Retinal pigment epithelial cell (primary cell): Measurements from ENCODE around the gene ZSCAN10.

Experiments used
- DNase-seq: peaks from one replicate; pipeline ENCODE4 v3.0.0-alpha.2; 2010; ENCODE audit warnings: low read depth
- H3K4me3 ChIP-seq: 2 replicates; pipeline ENCODE4 v1.5.1; 2011; ENCODE audit warnings: mild to moderate bottlenecking, low read length, control low read depth, moderate library complexity
- CTCF ChIP-seq: conservative IDR thresholded peaks from 2 replicates; pipeline ENCODE4 v1.5.1; 2011; ENCODE audit warnings: low read depth, low read length, control low read depth, inconsistent platforms

ZSCAN10 gene

GRCh38 chr16:3121851-3122467 lies 22.9 kb upstream of the ZSCAN10 start:
- TF ChIP-seq CTCF: no peak
- DNase-seq: no peak

DNA sequence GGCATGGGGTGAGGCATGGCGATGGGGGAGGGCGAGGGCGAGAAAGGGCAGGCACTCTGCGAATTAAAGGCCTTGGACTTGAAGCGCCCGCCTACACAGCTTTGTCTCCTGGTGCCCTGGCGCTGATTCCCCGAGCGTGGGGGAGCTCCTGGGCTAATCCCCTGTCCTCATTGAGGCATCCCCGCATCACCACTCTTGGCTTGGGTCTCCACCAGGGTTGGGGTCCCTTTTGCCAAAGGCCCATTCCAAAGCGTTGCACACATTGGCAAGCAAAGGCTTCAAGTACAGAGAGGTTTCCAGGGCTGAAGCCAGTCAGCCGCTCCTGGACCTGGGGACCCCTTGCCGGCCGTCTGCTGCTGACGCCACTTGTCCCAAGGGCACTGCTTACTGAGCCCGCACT lies 21.3 kb upstream of the ZSCAN10 start:
- no peak for TF ChIP-seq CTCF
- H3K4me3 ChIP-seq: no peak overlapping the region
- no peak for DNase-seq

More at GRCh38 chr16:3121851-3122467, 22.9 kb upstream of the ZSCAN10 start:
- no peak overlapping the region for H3K4me3 ChIP-seq

DNA sequence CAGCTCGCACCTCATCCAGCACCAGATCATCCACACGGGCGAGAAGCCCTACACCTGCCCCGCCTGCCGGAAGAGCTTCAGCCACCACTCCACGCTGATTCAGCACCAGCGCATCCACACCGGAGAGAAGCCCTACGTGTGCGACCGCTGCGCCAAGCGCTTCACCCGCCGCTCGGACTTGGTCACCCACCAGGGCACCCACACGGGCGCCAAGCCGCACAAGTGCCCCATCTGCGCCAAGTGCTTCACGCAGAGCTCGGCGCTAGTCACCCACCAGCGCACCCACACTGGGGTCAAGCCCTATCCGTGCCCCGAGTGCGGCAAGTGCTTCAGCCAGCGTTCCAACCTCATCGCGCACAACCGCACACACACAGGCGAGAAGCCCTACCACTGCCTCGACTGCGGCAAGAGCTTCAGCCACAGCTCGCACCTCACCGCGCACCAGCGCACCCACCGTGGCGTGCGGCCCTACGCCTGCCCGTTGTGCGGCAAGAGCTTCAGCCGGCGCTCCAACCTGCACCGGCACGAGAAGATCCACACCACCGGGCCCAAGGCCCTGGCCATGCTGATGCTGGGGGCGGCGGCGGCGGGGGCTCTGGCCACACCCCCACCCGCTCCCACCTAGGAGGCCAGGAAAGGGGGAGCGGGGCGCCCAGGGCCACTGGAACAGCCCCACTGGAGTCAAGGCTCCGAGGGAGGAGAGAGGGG lies 20.8 kb upstream of the ZSCAN10 start:
- DNase-seq: no peak
- no peak for TF ChIP-seq CTCF
- H3K4me3 ChIP-seq: no peak overlapping the region

GRCh38 chr16:3119286-3119685 lies 20.2 kb upstream of the ZSCAN10 start:
- H3K4me3 ChIP-seq: no peak overlapping the region
- no peak for DNase-seq
- TF ChIP-seq CTCF: no peak

DNA sequence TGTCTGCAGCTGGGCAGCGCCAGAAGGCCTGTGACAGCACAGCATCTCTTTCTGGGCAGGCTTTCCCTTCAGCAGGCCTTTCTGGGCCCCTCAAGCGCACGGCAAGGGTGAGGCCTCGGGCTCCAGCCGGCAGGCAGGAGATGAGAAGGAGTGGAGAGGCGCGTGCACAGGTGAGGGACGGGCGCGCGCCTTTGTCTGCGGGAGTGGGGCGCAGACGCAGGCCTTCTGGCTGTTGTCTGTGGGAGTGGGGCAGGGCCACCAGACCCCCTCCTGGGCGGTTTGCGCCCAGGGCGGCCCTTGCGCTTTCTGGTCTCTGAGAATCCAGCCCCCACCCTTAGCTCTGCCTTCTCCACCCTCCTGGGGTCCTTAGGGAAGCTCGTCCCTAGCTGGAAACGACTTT lies 19.8 kb upstream of the ZSCAN10 start:
- H3K4me3 ChIP-seq: no peak overlapping the region
- no peak for TF ChIP-seq CTCF
- DNase-seq: no peak

- DNase-seq: no peak
- no peak for TF ChIP-seq CTCF
- H3K4me3 ChIP-seq: no peak overlapping the region
These were observed 19.2 kb upstream of the ZSCAN10 start for GRCh38 chr16:3118204-3118790.

DNA sequence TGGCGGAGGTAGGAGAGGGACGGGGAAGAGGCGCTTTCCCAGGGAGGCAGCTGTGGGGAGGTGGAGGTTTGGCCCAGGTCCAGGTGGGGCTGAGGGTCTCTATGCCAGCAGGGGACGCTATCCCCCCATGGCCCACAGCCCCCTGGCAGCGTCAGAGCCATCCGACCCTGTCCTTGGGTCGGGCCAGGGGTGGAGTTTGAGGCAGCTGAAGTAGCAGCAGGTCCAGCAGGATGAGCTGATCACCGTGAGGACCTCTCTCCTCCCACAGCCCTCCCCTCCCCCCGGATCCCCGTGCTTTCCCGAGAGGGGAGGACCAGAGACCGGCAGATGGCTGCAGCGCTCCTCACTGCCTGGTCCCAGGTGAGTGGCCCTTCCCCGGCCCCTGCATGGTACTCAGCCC lies 16.5 kb upstream of the ZSCAN10 start:
- no peak overlapping the region for H3K4me3 ChIP-seq
- no peak for DNase-seq
- TF ChIP-seq CTCF: no peak
